GM21528 (cell line): Measurements from ENCODE around the gene FYTTD1.
A peak's percentile ranks its signal among the peaks of the same experiment; 100 is the strongest.

Experiments used
- ATAC-seq: cut with Tn5 transposase; IDR thresholded peaks from one replicate; pipeline ENCODE4 v1.9.1; 2021; ENCODE audit warnings: mild to moderate bottlenecking, moderate library complexity; ENCODE audit not compliant: unreplicated experiment, low FRiP score

FYTTD1 gene

GRCh38 chr3:197736491-197737318, 13.0 kb upstream of the FYTTD1 start, which contains the start of gene RUBCN:
Gene RUBCN (minus strand): TSS chr3:197736904. CDS start chr3:197736719, 185 bp downstream.
- peak; percentile 80 for ATAC-seq

GRCh38 chr3:197737319-197737649, 12.4 kb upstream of the FYTTD1 start:
- ATAC-seq, result no peak

- no peak for ATAC-seq
Observed at GRCh38 chr3:197737749-197738462, 11.8 kb upstream of the FYTTD1 start.

- no peak for ATAC-seq
Observed at GRCh38 chr3:197742787-197743186, 6.9 kb upstream of the FYTTD1 start.

- no peak for ATAC-seq
Observed at GRCh38 chr3:197746209-197746608, 3.5 kb upstream of the FYTTD1 start.

- ATAC-seq, result no peak
Observed at GRCh38 chr3:197746801-197747237, 2.9 kb upstream of the FYTTD1 start.

- ATAC-seq, result no peak
Observed at GRCh38 chr3:197748597-197749314, 927 bp upstream of the FYTTD1 start.

GRCh38 chr3:197749315-197749600, 425 bp upstream of the FYTTD1 start:
- ATAC-seq, result peak; percentile 45

GRCh38 chr3:197750396-197750831, 731 bp downstream of the FYTTD1 start:
- ATAC-seq, result peak; percentile 39

GRCh38 chr3:197750858-197751737, 1.4 kb downstream of the FYTTD1 start:
- no peak for ATAC-seq

- no peak for ATAC-seq
Observed at GRCh38 chr3:197752107-197752506, 2.4 kb downstream of the FYTTD1 start.

- ATAC-seq, result no peak
Observed at GRCh38 chr3:197753263-197753662, 3.6 kb downstream of the FYTTD1 start.

- no peak for ATAC-seq
Observed at GRCh38 chr3:197756704-197757103, 7.0 kb downstream of the FYTTD1 start.

GRCh38 chr3:197758512-197758911, 8.8 kb downstream of the FYTTD1 start:
- no peak for ATAC-seq

- ATAC-seq, result no peak
Observed at GRCh38 chr3:197761784-197762183, 12.1 kb downstream of the FYTTD1 start.

- no peak for ATAC-seq
Observed at GRCh38 chr3:197775317-197775716, 25.6 kb downstream of the FYTTD1 start.

- no peak for ATAC-seq
Observed at GRCh38 chr3:197782230-197782629, 32.5 kb downstream of the FYTTD1 start.

GRCh38 chr3:197784019-197784585, 34.4 kb downstream of the FYTTD1 start:
- no peak for ATAC-seq

- no peak for ATAC-seq
Observed at GRCh38 chr3:197787412-197787811, 37.7 kb downstream of the FYTTD1 start.

- ATAC-seq, result no peak
Observed at GRCh38 chr3:197789309-197789708, 39.6 kb downstream of the FYTTD1 start.
